ENCODE data around the gene CHGA. TPM values are rescaled to one million over a fixed set of nuclear protein-coding genes. Genes with fewer than 3 reads are reported as not detected.

The CHGA gene
- total RNA-seq, 1 donor from 2014 or later, result 5.4 TPM

GRCh38 chr14:92880851-92881250 is 42.1 kb upstream of the CHGA start:
- no peak overlapping the region for H3K4me3 ChIP-seq
- H3K36me3 ChIP-seq, result no peaks in the 10 kb centered on the region
- TF ChIP-seq POLR2A (IDR thresholded peaks at IDR 0.05), result no peak
- peak in 1 of 3 experiments; percentile 27 for TF ChIP-seq CTCF (IDR thresholded peaks at IDR 0.05)
- no peak for TF ChIP-seq POLR2AphosphoS5 (IDR thresholded peaks at IDR 0.05; ENCODE audit: insufficient read depth in 1 of 2, low read depth in 1 of 2)
- no peaks in the 10 kb centered on the region for H3K9me3 ChIP-seq
- H3K27ac ChIP-seq, result no peak overlapping the region
- intact Hi-C loops (cut with DNase I), result no loop called here
- no peak for DNase-seq (ENCODE audit: extremely low spot score in 2 of 2)
- no peaks in the 10 kb centered on the region for H3K4me1 ChIP-seq
- H3K27me3 ChIP-seq, result no peaks in the 10 kb centered on the region

GRCh38 chr14:92883066-92883465 is 39.9 kb upstream of the CHGA start:
- intact Hi-C loops (cut with DNase I), result no loop called here
- H3K27ac ChIP-seq, result no peak overlapping the region
- no peaks in the 10 kb centered on the region for H3K27me3 ChIP-seq
- no peaks in the 10 kb centered on the region for H3K36me3 ChIP-seq
- H3K4me1 ChIP-seq, result no peaks in the 10 kb centered on the region
- DNase-seq (ENCODE audit: extremely low spot score in 2 of 2), result no peak
- TF ChIP-seq POLR2AphosphoS5 (IDR thresholded peaks at IDR 0.05; ENCODE audit: insufficient read depth in 1 of 2, low read depth in 1 of 2) (no peak), POLR2A (IDR thresholded peaks at IDR 0.05) (no peak), CTCF (IDR thresholded peaks at IDR 0.05) (no peak)
- no peak overlapping the region for H3K4me3 ChIP-seq
- H3K9me3 ChIP-seq, result no peaks in the 10 kb centered on the region

GRCh38 chr14:92884410-92884809 is 38.5 kb upstream of the CHGA start:
- H3K27me3 ChIP-seq, result no peaks in the 10 kb centered on the region
- H3K27ac ChIP-seq, result no peak overlapping the region
- no peaks in the 10 kb centered on the region for H3K36me3 ChIP-seq
- TF ChIP-seq CTCF (IDR thresholded peaks at IDR 0.05) (no peak), POLR2A (IDR thresholded peaks at IDR 0.05) (no peak), POLR2AphosphoS5 (IDR thresholded peaks at IDR 0.05; ENCODE audit: insufficient read depth in 1 of 2, low read depth in 1 of 2) (no peak)
- H3K9me3 ChIP-seq, result no peaks in the 10 kb centered on the region
- DNase-seq (ENCODE audit: extremely low spot score in 2 of 2), result no peak
- H3K4me1 ChIP-seq, result no peaks in the 10 kb centered on the region
- intact Hi-C loops (cut with DNase I), result no loop called here
- H3K4me3 ChIP-seq, result no peak overlapping the region

GRCh38 chr14:92885279-92886061 is 37.5 kb upstream of the CHGA start:
- no peak for TF ChIP-seq POLR2A (IDR thresholded peaks at IDR 0.05)
- no peak for TF ChIP-seq CTCF (IDR thresholded peaks at IDR 0.05)
- TF ChIP-seq POLR2AphosphoS5 (IDR thresholded peaks at IDR 0.05; ENCODE audit: insufficient read depth in 1 of 2, low read depth in 1 of 2), result no peak
- Histone ChIP-seq H3K27me3 (no peaks in the 10 kb centered on the region), H3K9me3 (no peaks in the 10 kb centered on the region), H3K27ac (no peak overlapping the region), H3K4me3 (no peak overlapping the region), H3K4me1 (no peaks in the 10 kb centered on the region), H3K36me3 (no peaks in the 10 kb centered on the region)
- intact Hi-C loops (cut with DNase I), result no loop called here
- no peak for DNase-seq (ENCODE audit: extremely low spot score in 2 of 2)

GRCh38 chr14:92886337-92886736 is 36.6 kb upstream of the CHGA start:
- H3K27ac ChIP-seq, result no peak overlapping the region
- no peaks in the 10 kb centered on the region for H3K4me1 ChIP-seq
- DNase-seq (ENCODE audit: extremely low spot score in 2 of 2), result no peak
- intact Hi-C loops (cut with DNase I), result no loop called here
- H3K27me3 ChIP-seq, result no peaks in the 10 kb centered on the region
- no peak overlapping the region for H3K4me3 ChIP-seq
- no peaks in the 10 kb centered on the region for H3K9me3 ChIP-seq
- no peaks in the 10 kb centered on the region for H3K36me3 ChIP-seq
- TF ChIP-seq CTCF (IDR thresholded peaks at IDR 0.05) (no peak), POLR2A (IDR thresholded peaks at IDR 0.05) (no peak), POLR2AphosphoS5 (IDR thresholded peaks at IDR 0.05; ENCODE audit: insufficient read depth in 1 of 2, low read depth in 1 of 2) (no peak)
